Nephron (organoid): Measurements from ENCODE around the gene DGKD.

Experiments used
- H3K27ac Mint-ChIP-seq, 3 experiments: 2 replicates each; pipeline ENCODE4 v1.8.0; 2020; ENCODE audit warnings: mixed read lengths in 3 of 3, mild to moderate bottlenecking in 2 of 3, moderate library complexity in 1 of 3
- H3K27me3 Mint-ChIP-seq: 2 replicates; pipeline ENCODE4 v1.8.0; 2021; ENCODE audit warnings: low read depth, mild to moderate bottlenecking, moderate library complexity, mixed read lengths
- H3K36me3 Mint-ChIP-seq: 2 replicates; pipeline ENCODE4 v1.8.0; 2020; ENCODE audit warnings: low read depth, mixed read lengths
- H3K4me1 Mint-ChIP-seq: 2 replicates; pipeline ENCODE4 v1.8.0; 2020; ENCODE audit warnings: mixed read lengths
- H3K4me3 Mint-ChIP-seq, 3 experiments: 2 replicates each; pipeline ENCODE4 v1.8.0; 2020; ENCODE audit warnings: mild to moderate bottlenecking in 3 of 3, mixed read lengths in 3 of 3, moderate library complexity in 2 of 3
- H3K9me3 Mint-ChIP-seq: 2 replicates; pipeline ENCODE4 v1.8.0; 2020; ENCODE audit warnings: mixed read lengths
- TF ChIP-seq, protein P1 (sequence below), 3 experiments: fragments of 200-600 bp; sonication (generic); IDR thresholded peaks; one replicate each; pipeline ENCODE4 v1.5.0; 2021; ENCODE audit warnings: antibody characterized with exemption in 3 of 3; ENCODE audit not compliant: unreplicated experiment in 3 of 3

Gene DGKD

DNA sequence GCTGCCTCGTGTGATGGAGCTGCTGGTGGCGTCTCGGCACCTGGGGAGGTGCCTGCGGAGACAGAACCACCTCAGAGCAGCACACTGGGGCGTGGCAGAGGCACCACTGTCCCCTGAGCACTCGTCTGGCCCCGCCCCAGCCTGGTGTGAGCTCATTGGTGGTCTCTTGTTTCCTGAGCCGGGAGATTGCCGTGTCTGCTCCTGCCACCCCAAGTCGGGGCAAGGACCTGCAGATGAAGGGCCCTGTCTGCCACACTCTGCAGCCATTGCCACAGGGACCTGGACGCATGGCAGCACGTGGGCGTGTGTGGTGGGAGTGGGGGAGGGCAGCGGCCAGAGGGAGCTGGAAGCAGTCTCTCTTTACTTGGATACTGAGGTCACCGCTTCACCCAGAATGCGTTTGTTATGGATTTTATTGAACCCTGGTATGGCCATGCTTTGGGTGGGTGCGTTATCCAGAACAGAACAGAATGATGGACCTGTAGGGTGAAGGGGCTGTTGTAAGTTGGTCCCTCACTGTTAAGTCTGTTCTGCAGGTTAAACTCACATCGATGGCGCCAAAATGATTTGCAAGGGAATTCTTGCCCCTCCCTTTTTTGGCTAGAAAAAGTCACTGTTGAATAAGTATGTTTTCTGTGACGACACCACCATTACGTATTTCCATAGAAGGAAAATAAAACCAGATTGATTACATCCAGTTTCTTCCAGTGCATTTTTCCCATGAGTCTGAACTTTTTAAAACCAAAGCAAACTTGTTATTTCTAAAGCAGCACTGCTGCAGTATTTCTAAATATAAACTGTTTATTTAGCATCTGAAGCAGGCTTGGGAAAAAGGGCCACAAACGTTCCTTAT is 120.2 kb downstream of the DGKD start:
- H3K4me1 Mint-ChIP-seq, result peaks cover 8% of the 10 kb centered on the region
- H3K27me3 Mint-ChIP-seq, result no peaks in the 10 kb centered on the region
- TF ChIP-seq, protein P1, sequence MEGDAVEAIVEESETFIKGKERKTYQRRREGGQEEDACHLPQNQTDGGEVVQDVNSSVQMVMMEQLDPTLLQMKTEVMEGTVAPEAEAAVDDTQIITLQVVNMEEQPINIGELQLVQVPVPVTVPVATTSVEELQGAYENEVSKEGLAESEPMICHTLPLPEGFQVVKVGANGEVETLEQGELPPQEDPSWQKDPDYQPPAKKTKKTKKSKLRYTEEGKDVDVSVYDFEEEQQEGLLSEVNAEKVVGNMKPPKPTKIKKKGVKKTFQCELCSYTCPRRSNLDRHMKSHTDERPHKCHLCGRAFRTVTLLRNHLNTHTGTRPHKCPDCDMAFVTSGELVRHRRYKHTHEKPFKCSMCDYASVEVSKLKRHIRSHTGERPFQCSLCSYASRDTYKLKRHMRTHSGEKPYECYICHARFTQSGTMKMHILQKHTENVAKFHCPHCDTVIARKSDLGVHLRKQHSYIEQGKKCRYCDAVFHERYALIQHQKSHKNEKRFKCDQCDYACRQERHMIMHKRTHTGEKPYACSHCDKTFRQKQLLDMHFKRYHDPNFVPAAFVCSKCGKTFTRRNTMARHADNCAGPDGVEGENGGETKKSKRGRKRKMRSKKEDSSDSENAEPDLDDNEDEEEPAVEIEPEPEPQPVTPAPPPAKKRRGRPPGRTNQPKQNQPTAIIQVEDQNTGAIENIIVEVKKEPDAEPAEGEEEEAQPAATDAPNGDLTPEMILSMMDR (IDR thresholded peaks at IDR 0.05; ENCODE audit: unreplicated experiment in 3 of 3), result no peak
- no peaks in the 10 kb centered on the region for H3K9me3 Mint-ChIP-seq
- peaks cover 32% of the 10 kb centered on the region for H3K36me3 Mint-ChIP-seq
- H3K4me3 Mint-ChIP-seq, result no peak overlapping the region
- no peak overlapping the region for H3K27ac Mint-ChIP-seq

DNA sequence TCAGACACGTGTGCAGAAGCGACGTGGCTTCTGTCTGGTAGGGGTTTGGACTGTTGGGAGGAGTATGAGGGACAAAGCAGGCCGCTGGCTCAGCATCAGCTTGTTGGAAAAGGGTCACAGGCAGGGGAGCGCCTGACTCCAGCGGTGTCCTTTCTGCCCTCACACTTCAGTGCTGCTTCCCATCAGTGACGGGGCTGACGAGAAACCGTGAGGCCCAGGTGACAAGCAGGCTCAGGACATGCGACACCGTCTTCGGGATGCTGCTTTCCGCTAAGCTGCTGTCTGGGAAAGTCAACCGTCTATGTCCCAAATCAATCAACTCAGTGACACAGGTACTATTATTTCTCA is 121.7 kb downstream of the DGKD start:
- Mint-ChIP-seq H3K27ac (no peak overlapping the region), H3K36me3 (peaks cover 29% of the 10 kb centered on the region), H3K4me1 (peaks cover under 1% of the 10 kb centered on the region), H3K4me3 (no peak overlapping the region), H3K9me3 (no peaks in the 10 kb centered on the region), H3K27me3 (no peaks in the 10 kb centered on the region)
- TF ChIP-seq, protein P1 (IDR thresholded peaks at IDR 0.05; ENCODE audit: unreplicated experiment in 3 of 3), result no peak

DNA sequence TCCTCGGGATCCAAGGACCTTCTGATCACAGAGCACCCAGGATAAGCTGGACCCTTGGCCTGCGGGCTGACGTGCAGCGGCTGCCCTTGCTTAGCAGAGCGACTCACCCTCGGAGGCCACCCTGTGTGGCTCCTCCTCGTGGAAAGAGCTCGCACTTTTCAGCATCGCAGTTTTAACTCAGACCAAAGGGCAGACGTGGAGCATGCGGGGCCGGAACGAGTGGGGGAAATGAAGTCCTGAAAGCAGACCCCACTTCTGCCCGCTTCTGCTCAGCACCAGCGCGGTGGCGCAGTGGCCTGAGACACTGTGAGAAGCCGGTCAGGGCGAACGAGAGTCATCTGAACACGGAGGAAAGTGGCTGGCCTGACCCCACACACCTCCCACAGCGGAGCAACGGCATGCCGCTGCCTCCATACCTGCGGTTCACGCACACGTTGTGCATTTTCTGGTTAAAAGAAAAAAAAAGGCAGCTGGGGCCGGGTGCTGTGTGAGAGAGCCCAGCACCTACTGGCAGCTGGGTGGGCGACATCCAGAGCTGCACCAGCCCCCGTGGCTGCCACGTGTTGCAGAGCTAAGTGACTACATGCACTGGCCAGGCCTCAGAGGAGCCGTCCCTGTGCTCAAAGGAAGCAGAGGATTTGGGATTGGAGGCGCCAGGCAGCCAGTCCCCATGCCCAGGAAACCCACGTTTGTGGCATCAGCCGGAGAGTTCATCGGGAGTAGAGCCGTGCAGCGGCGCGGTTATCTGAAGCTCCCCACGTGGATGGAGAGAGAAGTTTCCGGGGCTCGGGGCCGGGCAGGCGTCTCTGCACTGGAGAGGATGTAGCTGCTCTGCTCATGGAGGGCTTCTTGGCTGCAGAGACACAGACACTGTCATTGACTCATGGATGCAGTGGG is 122.6 kb downstream of the DGKD start:
- peaks cover 36% of the 10 kb centered on the region for H3K36me3 Mint-ChIP-seq
- no peaks in the 10 kb centered on the region for H3K9me3 Mint-ChIP-seq
- no peak overlapping the region for H3K4me3 Mint-ChIP-seq
- H3K27ac Mint-ChIP-seq, result no peak overlapping the region
- no peaks in the 10 kb centered on the region for H3K27me3 Mint-ChIP-seq
- peaks cover 8% of the 10 kb centered on the region for H3K4me1 Mint-ChIP-seq
- TF ChIP-seq, protein P1 (IDR thresholded peaks at IDR 0.05; ENCODE audit: unreplicated experiment in 3 of 3), result no peak

DNA sequence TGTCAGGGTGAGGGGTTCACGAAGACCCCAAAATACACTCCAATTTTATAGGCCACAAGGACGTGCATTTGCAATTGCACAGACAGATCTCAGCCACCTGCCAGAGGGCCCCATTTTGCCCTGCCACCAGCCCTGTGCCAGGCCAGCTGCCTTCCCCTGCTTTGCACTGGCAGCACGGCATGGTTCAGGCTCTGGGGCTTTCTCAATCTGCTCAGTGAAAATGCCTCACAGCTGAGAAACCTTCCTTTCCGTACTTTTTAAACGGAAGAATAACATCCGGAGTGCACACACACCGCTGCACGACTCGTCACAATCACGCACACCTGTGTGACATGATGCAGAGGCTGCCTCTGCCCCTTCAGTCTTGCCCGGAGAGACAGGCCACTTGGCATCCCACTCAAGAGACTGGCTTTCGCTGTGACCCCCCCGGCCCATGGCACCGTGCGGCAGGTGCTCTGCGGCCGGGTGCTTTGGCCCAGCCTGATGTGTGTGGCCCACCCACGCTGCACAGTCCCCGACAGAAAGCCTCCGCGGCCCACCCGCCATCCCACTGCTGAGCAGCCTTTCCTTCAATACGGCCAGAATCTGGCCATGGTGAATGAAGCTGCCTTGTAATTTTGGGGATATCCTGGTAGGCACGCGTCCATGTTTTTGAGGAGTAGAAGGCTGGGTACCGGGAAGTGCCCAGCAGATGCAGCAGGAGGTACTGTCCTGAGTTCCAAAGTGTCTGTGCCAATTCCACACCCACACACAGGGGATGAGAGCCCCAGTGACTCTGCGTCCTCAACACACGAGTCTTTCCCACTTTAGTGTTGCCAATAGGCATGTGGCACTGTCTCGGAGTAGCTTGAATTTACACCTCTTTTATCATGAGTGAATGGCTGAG is 123.5 kb downstream of the DGKD start:
- no peaks in the 10 kb centered on the region for H3K27me3 Mint-ChIP-seq
- peaks cover 36% of the 10 kb centered on the region for H3K36me3 Mint-ChIP-seq
- TF ChIP-seq, protein P1 (IDR thresholded peaks at IDR 0.05; ENCODE audit: unreplicated experiment in 3 of 3), result no peak
- H3K9me3 Mint-ChIP-seq, result no peaks in the 10 kb centered on the region
- H3K27ac Mint-ChIP-seq, result no peak overlapping the region
- peaks cover 8% of the 10 kb centered on the region for H3K4me1 Mint-ChIP-seq
- H3K4me3 Mint-ChIP-seq, result no peak overlapping the region

DNA sequence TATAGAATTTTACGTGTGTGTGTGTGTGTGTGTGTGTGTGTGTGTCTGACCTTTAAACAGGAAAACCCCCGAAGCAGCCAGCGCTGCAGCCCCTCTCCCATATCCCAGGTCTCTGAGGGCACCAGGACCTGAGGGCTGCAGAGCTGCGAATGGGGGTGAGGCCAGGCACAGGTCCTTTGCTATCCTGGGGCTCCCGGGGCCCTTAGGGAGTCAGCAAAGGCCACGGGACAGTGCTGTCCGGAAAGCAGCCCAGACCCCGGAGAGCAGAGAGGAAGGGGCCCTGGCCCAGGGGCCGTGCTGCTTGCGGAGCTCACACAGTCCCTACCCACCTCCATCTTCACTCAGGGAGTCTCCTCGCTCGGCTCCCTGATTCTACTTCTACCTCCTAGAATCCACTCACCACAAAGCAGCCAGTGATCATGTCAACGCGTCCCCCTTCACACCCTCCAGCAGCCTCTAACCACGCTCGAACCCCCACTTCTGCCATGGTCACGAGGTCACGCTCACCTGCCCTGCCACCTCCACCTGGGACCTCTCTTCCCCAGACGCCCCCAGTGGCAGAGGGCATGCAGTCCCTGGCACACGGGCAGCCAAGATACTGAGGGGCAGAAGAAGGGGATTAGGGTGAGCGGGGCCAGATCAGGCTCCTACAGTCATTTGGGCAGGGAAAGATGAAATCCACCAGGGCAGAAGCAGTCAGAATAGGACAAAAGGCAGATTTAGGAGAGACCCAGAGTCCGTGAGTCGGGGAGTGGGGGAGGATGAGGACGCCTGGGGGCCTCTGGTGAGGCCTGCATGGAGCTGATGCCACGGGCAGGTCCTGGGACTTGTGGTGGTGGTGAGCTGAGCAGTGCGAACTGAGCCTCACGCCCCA is 125.6 kb downstream of the DGKD start:
- Mint-ChIP-seq H3K9me3 (no peaks in the 10 kb centered on the region), H3K27me3 (no peaks in the 10 kb centered on the region), H3K4me3 (no peak overlapping the region), H3K4me1 (peaks cover 8% of the 10 kb centered on the region), H3K36me3 (peaks cover 50% of the 10 kb centered on the region), H3K27ac (no peak overlapping the region)
- TF ChIP-seq, protein P1 (IDR thresholded peaks at IDR 0.05; ENCODE audit: unreplicated experiment in 3 of 3), result no peak
